GM21360 (cell line): ENCODE data around the gene SH3D19.
"Not testable (repeated sequence)": the region's sequence is repeated elsewhere in the genome, so short reads cannot be mapped to it uniquely, and the experiment has no call there.

ENCODE experiments used
- ATAC-seq: cut with Tn5 transposase; IDR thresholded peaks from one replicate; pipeline ENCODE4 v1.9.1; 2021; ENCODE audit warnings: mild to moderate bottlenecking, moderate library complexity; ENCODE audit not compliant: unreplicated experiment

SH3D19 gene

GRCh38 chr4:151163855-151164254 lies 161.6 kb downstream of the SH3D19 start:
- no peak for ATAC-seq

GRCh38 chr4:151158979-151159378 lies 166.4 kb downstream of the SH3D19 start:
- ATAC-seq, result no peak

- no peak for ATAC-seq
These were observed 167.9 kb downstream of the SH3D19 start for GRCh38 chr4:151157543-151157942.

- ATAC-seq, result no peak
These were observed 171.8 kb downstream of the SH3D19 start for GRCh38 chr4:151153585-151153984.

- ATAC-seq, result no peak
These were observed 173.4 kb downstream of the SH3D19 start for GRCh38 chr4:151152028-151152427.

- ATAC-seq, result no peak
These were observed 174.4 kb downstream of the SH3D19 start for GRCh38 chr4:151150821-151151580.

GRCh38 chr4:151148261-151148660 lies 177.1 kb downstream of the SH3D19 start:
- ATAC-seq, result no peak

GRCh38 chr4:151147000-151147399 lies 178.4 kb downstream of the SH3D19 start:
- ATAC-seq, result no peak

- no peak for ATAC-seq
These were observed 180.9 kb downstream of the SH3D19 start for GRCh38 chr4:151144329-151145072.

GRCh38 chr4:151143811-151144210 lies 181.6 kb downstream of the SH3D19 start:
- ATAC-seq, result no peak

GRCh38 chr4:151143162-151143561 lies 182.2 kb downstream of the SH3D19 start:
- no peak for ATAC-seq

GRCh38 chr4:151142758-151143157 lies 182.6 kb downstream of the SH3D19 start:
- ATAC-seq, result no peak

GRCh38 chr4:151139814-151140213 lies 185.6 kb downstream of the SH3D19 start:
- no peak for ATAC-seq

GRCh38 chr4:151136048-151136447 lies 189.4 kb downstream of the SH3D19 start:
- not testable (repeated sequence) for ATAC-seq

GRCh38 chr4:151133311-151133710 lies 192.1 kb downstream of the SH3D19 start:
- ATAC-seq, result no peak

GRCh38 chr4:151129796-151130195 lies 195.6 kb downstream of the SH3D19 start:
- ATAC-seq, result no peak

- ATAC-seq, result peak; percentile 94
These were observed 207.9 kb downstream of the SH3D19 start for GRCh38 chr4:151117371-151117962.

- ATAC-seq, result no peak
These were observed 210.4 kb downstream of the SH3D19 start for GRCh38 chr4:151114986-151115385.

GRCh38 chr4:151114338-151114737 lies 211.1 kb downstream of the SH3D19 start:
- ATAC-seq, result no peak

GRCh38 chr4:151110236-151110635 lies 215.2 kb downstream of the SH3D19 start:
- ATAC-seq, result no peak

- ATAC-seq, result no peak
These were observed 218.3 kb downstream of the SH3D19 start for GRCh38 chr4:151107063-151107462.
